H9 (cell line): Measurements from ENCODE around the gene ARHGAP27. TPM values are rescaled to one million over a fixed set of nuclear protein-coding genes. Genes with fewer than 3 reads are reported as not detected.

Source experiments
- DNase-seq: peaks from one replicate; pipeline ENCODE4 v3.0.0-alpha.2; 2017
- H2AFZ ChIP-seq: one replicate; pipeline ENCODE4 v1.6.1; 2013; ENCODE audit warnings: mild to moderate bottlenecking, low read length, control low read depth, moderate library complexity
- H2AK5ac ChIP-seq: 2 replicates; pipeline ENCODE4 v1.6.1; 2013; ENCODE audit warnings: low read length, control low read depth, mixed read lengths; ENCODE audit not compliant: insufficient read length
- H2BK120ac ChIP-seq: one replicate; pipeline ENCODE4 v1.6.1; 2013; ENCODE audit warnings: low read depth, mild to moderate bottlenecking, low read length, control low read depth, inconsistent platforms; ENCODE audit not compliant: poor library complexity, severe bottlenecking
- H2BK12ac ChIP-seq: 2 replicates; pipeline ENCODE4 v1.6.1; 2013; ENCODE audit warnings: low read length, control low read depth, mixed read lengths, low read depth; ENCODE audit not compliant: insufficient read length
- H2BK15ac ChIP-seq: 2 replicates; pipeline ENCODE4 v1.6.1; 2013; ENCODE audit warnings: low read depth, low read length, control low read depth
- H2BK20ac ChIP-seq: one replicate; pipeline ENCODE4 v1.6.1; 2013; ENCODE audit warnings: low read depth, mild to moderate bottlenecking, low read length, control low read depth, inconsistent platforms; ENCODE audit not compliant: poor library complexity, severe bottlenecking
- H2BK5ac ChIP-seq: 2 replicates; pipeline ENCODE4 v1.6.1; 2013; ENCODE audit warnings: low read length, control low read depth, mixed read lengths; ENCODE audit not compliant: insufficient read length
- H3K14ac ChIP-seq: 2 replicates; pipeline ENCODE4 v1.6.1; 2013; ENCODE audit warnings: low read length, control low read depth; ENCODE audit not compliant: insufficient read depth
- H3K18ac ChIP-seq: 2 replicates; pipeline ENCODE4 v1.6.1; 2013; ENCODE audit warnings: low read depth, mild to moderate bottlenecking, mixed read lengths, low read length, control low read depth; ENCODE audit not compliant: insufficient read length
- H3K23ac ChIP-seq: 2 replicates; pipeline ENCODE4 v1.6.1; 2013; ENCODE audit warnings: low read length, control low read depth, mixed read lengths, low read depth; ENCODE audit not compliant: insufficient read length
- H3K23me2 ChIP-seq: 2 replicates; pipeline ENCODE4 v1.6.1; 2013; ENCODE audit warnings: low read depth, mild to moderate bottlenecking, mixed read lengths, low read length, control low read depth; ENCODE audit not compliant: insufficient read length, poor library complexity, severe bottlenecking
- H3K27ac ChIP-seq: 2 replicates; pipeline ENCODE4 v1.5.1; 2013; ENCODE audit warnings: low read length, control low read depth, mixed read lengths, low read depth; ENCODE audit not compliant: insufficient read length
- H3K27me3 ChIP-seq: 2 replicates; pipeline ENCODE4 v1.6.1; 2013; ENCODE audit warnings: low read length, control low read depth, inconsistent platforms; ENCODE audit not compliant: insufficient read depth
- H3K4ac ChIP-seq: 2 replicates; pipeline ENCODE4 v1.6.1; 2013; ENCODE audit warnings: low read depth, mild to moderate bottlenecking, control low read depth, inconsistent platforms, low read length, moderate library complexity
- H3K4me1 ChIP-seq: 2 replicates; pipeline ENCODE4 v1.6.1; 2013; ENCODE audit warnings: low read length, control low read depth, inconsistent platforms; ENCODE audit not compliant: insufficient read depth
- H3K4me2 ChIP-seq: 2 replicates; pipeline ENCODE4 v1.6.1; 2013; ENCODE audit warnings: low read length, control low read depth, mixed read lengths; ENCODE audit not compliant: insufficient read length, insufficient read depth
- H3K56ac ChIP-seq: 2 replicates; pipeline ENCODE4 v1.6.1; 2013; ENCODE audit warnings: low read depth, mild to moderate bottlenecking, mixed read lengths, low read length, control low read depth; ENCODE audit not compliant: insufficient read length
- H3K79me1 ChIP-seq: 2 replicates; pipeline ENCODE4 v1.6.1; 2013; ENCODE audit warnings: low read depth, mild to moderate bottlenecking, moderate library complexity, low read length, control low read depth, inconsistent platforms; ENCODE audit not compliant: insufficient read depth, poor library complexity, severe bottlenecking
- H3K79me2 ChIP-seq: 2 replicates; pipeline ENCODE4 v1.6.1; 2013; ENCODE audit warnings: low read length, control low read depth, inconsistent platforms; ENCODE audit not compliant: insufficient read depth
- H3K9ac ChIP-seq: 2 replicates; pipeline ENCODE4 v1.6.1; 2013; ENCODE audit warnings: low read length, control low read depth, mixed read lengths; ENCODE audit not compliant: insufficient read length; ENCODE audit errors: extremely low read depth
- H3K9me3 ChIP-seq: one replicate; pipeline ENCODE4 v1.6.1; 2013; ENCODE audit warnings: low read depth, low read length, inconsistent platforms; ENCODE audit not compliant: control insufficient read depth
- H3T11ph ChIP-seq: one replicate; pipeline ENCODE4 v1.6.1; 2013; ENCODE audit warnings: mild to moderate bottlenecking, low read length, control low read depth, inconsistent platforms
- H4K20me1 ChIP-seq: one replicate; pipeline ENCODE4 v1.6.1; 2013; ENCODE audit not compliant: control insufficient read depth, insufficient read length, insufficient read depth
- H4K5ac ChIP-seq: 2 replicates; pipeline ENCODE4 v1.6.1; 2013; ENCODE audit warnings: low read depth, mild to moderate bottlenecking, mixed read lengths, low read length, control low read depth; ENCODE audit not compliant: insufficient read length
- H4K8ac ChIP-seq: replicated peaks from 2 replicates; pipeline ENCODE4 v1.6.1; 2013; ENCODE audit warnings: low read length, control low read depth, mixed read lengths, low read depth; ENCODE audit not compliant: insufficient read length
- H4K91ac ChIP-seq: 2 replicates; pipeline ENCODE4 v1.6.1; 2013; ENCODE audit warnings: low read depth, mild to moderate bottlenecking, moderate library complexity, mixed read lengths, low read length, control low read depth; ENCODE audit not compliant: insufficient read length
- H3K27ac Mint-ChIP-seq, 3 experiments: 2 replicates in 2 of 3; 3 replicates in 1 of 3; pipeline ENCODE4 v1.8.0; 2020 to 2021; ENCODE audit warnings: mixed read lengths in 3 of 3, mild to moderate bottlenecking in 1 of 3, moderate library complexity in 1 of 3
- H3K27me3 Mint-ChIP-seq: 2 replicates; pipeline ENCODE4 v1.8.0; 2021; ENCODE audit warnings: low read depth, mild to moderate bottlenecking, moderate library complexity, mixed read lengths
- H3K36me3 Mint-ChIP-seq, 3 experiments: 2 replicates in 2 of 3; 3 replicates in 1 of 3; pipeline ENCODE4 v1.8.0; 2020 to 2021; ENCODE audit warnings: low read depth in 3 of 3, mixed read lengths in 3 of 3; ENCODE audit not compliant: insufficient read depth in 1 of 3
- H3K4me1 Mint-ChIP-seq, 2 experiments: 2 replicates each; pipeline ENCODE4 v1.8.0; 2020; ENCODE audit warnings: mixed read lengths in 2 of 2
- H3K4me3 Mint-ChIP-seq, 2 experiments: 2 replicates in 1 of 2; 3 replicates in 1 of 2; pipeline ENCODE4 v1.8.0; 2020 to 2021; ENCODE audit warnings: mild to moderate bottlenecking in 2 of 2, mixed read lengths in 2 of 2, moderate library complexity in 1 of 2
- H3K9me3 Mint-ChIP-seq, 2 experiments: 2 replicates in 1 of 2; 3 replicates in 1 of 2; pipeline ENCODE4 v1.8.0; 2020; ENCODE audit warnings: mild to moderate bottlenecking in 2 of 2, mixed read lengths in 2 of 2, moderate library complexity in 1 of 2
- CTCF ChIP-seq: fragments of 200-600 bp; sonication (generic); conservative IDR thresholded peaks from 3 replicates; pipeline ENCODE4 v1.8.0; 2021; ENCODE audit warnings: antibody characterized with exemption, mild to moderate bottlenecking
- WGBS: extraction: QIAGEN DNeasy Blood & Tissue Kit; methylation state at CpG from one replicate; pipeline ENCODE4 v1.1.7; 2013; ENCODE audit warnings: missing lambda C conversion rate, low lambda C conversion rate, mixed read lengths; ENCODE audit not compliant: insufficient read length; ENCODE audit errors: extremely low coverage; 5-methylcytosine and 5-hydroxymethylcytosine counted together
- total RNA-seq: library from RNA; stranded (reverse); gene quantifications from 2 replicates; pipeline ENCODE4 v1.2.1, GENCODE V29; 2021

Gene ARHGAP27
- total RNA-seq, 1 experiment from 2014 or later = 9.9 TPM

- no peak overlapping the region for H4K5ac ChIP-seq
- peaks cover 22 to 30% of the 10 kb centered on the region in 2 experiments for H3K4me1 Mint-ChIP-seq
- no peak overlapping the region for H3K27ac Mint-ChIP-seq
- no peak overlapping the region for H3K23ac ChIP-seq
- 0 out of 5 replicates have a peak, but pooled peaks cover 2% of the 10 kb centered on the region in 2 experiments for H3K9me3 Mint-ChIP-seq
- H3K27me3 ChIP-seq = peaks cover 6% of the 10 kb centered on the region; the same call in 1 of the 2 replicates
- H2AFZ ChIP-seq = no peak overlapping the region
- no peak overlapping the region for H2BK15ac ChIP-seq
- no peaks in the 10 kb centered on the region for H3K79me2 ChIP-seq
- H3K36me3 Mint-ChIP-seq = peaks cover 0 to 6% (median 3%) of the 10 kb centered on the region in 3 experiments; a peak in 3 of 7 replicates
- H3K23me2 ChIP-seq = no peaks in the 10 kb centered on the region
- H3K4me3 Mint-ChIP-seq = peak overlapping the region; percentile 2 to 51; a peak in 2 of 5 replicates
- no peaks in the 10 kb centered on the region for H3K4me1 ChIP-seq
- H4K91ac ChIP-seq = no peak overlapping the region
- H3K4me2 ChIP-seq = no peak overlapping the region
- H3K27me3 Mint-ChIP-seq = peaks cover 31% of the 10 kb centered on the region
- H4K20me1 ChIP-seq = peaks cover 4% of the 10 kb centered on the region
- no peak overlapping the region for H2BK20ac ChIP-seq
- H3K9ac ChIP-seq = no peak overlapping the region
- no peak for DNase-seq
- no peak for TF ChIP-seq CTCF
- H3K79me1 ChIP-seq = no peaks in the 10 kb centered on the region
- H3K56ac ChIP-seq = no peak overlapping the region
- H3K14ac ChIP-seq = no peak overlapping the region
- H2BK12ac ChIP-seq = no peak overlapping the region
- H2AK5ac ChIP-seq = no peak overlapping the region
- H3T11ph ChIP-seq = no peak overlapping the region
- no peak overlapping the region for H3K4ac ChIP-seq
- H2BK5ac ChIP-seq = no peak overlapping the region
- H2BK120ac ChIP-seq = no peak overlapping the region
- H4K8ac ChIP-seq = no peak overlapping the region
- no peaks in the 10 kb centered on the region for H3K9me3 ChIP-seq
- no peak overlapping the region for H3K27ac ChIP-seq
- no CpG with 5 or more reads among the region's 1 CpG for WGBS
- H3K18ac ChIP-seq = no peak overlapping the region
Observed at GRCh38 chr17:45423975-45424335, 8.7 kb downstream of the ARHGAP27 start.
